M059J (cell line): ENCODE data around the gene ZNF593. TPM values are rescaled to one million over a fixed set of nuclear protein-coding genes. Genes with fewer than 3 reads are reported as not detected.
A peak's percentile ranks its signal among the peaks of the same experiment; 100 is the strongest.

ENCODE experiments used
- DNase-seq: peaks from one replicate; pipeline ENCODE4 v3.0.0-alpha.2; 2012; ENCODE audit warnings: low read depth
- total RNA-seq: library from RNA; depleted of rRNA; stranded (reverse); fragments of >200 nt; shearing (Covaris generic); gene quantifications from 2 replicates; pipeline ENCODE4 v1.2.3, GENCODE V29; 2014

ZNF593 gene
- total RNA-seq, 1 experiment from 2014 or later, result 23.0 TPM

GRCh38 chr1:26169198-26169554 lies 532 bp upstream of the ZNF593 start:
- DNase-seq, result no peak

- DNase-seq, result no peak
Measured at GRCh38 chr1:26170472-26170821, 739 bp downstream of the ZNF593 start.

DNA sequence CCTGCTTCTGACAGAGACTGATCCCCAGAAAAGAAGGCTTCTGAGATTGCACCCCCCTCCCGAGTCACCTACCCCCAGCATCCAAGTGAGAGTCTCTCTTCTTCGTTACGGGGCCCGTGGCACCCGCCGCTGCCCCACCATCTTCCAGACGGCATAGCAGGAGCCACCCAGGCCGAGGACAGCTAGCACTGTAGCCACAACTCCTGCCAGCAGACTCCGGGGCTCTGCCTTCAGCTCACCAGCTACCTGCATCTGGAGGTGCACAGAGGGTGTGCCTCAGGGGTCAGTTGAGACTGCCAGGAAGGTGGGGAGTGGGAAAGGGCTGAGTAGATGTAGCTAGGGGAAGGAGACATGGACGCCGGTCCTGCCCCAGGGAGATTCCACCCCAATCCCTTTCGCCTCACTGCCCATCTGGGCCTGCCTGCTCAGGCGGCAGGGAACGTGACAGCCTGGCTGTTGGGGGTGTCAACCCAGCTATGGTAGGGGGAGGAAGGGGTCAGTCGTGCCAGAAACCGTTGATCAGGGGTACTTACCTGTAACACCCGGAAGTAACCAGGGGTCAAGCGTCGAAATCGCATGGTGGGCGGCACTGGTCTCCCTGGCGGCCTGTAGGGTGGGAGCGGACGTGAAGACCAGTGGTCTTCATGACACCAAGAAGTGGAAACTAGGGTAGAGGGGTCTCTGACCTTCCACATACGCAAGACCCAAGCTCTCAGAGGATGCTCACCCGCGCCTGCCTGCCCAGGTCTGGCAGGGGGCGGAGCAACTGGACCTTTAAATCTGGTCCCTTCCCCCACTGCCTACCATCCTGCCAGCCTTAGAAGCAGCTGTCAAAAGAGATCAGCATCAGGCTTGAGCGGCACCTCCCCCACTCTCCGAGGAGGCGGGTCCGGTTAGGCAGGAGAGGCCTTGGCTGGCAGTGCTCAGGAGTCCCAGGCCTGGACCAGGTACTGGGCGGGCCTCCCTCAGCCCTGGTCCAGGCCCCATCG lies 1.7 kb downstream of the ZNF593 start, which contains the start of gene ZNF593OS:
Gene ZNF593OS (minus strand): TSS at position 749 of the 989 bp plus-strand sequence. CDS start 171 bp downstream, at position 578.
- DNase-seq, result no peak

DNA sequence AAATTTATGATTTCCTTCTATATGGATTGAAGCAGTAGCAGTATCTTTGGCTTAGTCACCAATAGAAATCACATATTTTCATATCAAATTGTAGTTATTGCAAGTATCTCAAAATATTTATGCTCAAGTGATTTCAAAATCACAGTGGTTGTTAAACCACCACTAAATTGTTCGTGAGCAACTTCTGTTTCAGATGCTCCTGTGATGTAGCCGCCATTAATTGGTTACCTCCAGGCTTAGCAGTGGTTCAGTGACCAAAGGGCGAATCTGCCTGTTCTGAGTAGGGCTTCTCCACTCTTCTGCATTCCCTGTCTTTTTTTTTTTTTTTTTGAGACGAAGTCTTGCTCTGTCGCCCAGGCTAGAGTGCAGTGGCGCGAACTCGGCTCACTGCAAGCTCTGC lies 5.6 kb downstream of the ZNF593 start:
- no peak for DNase-seq

DNA sequence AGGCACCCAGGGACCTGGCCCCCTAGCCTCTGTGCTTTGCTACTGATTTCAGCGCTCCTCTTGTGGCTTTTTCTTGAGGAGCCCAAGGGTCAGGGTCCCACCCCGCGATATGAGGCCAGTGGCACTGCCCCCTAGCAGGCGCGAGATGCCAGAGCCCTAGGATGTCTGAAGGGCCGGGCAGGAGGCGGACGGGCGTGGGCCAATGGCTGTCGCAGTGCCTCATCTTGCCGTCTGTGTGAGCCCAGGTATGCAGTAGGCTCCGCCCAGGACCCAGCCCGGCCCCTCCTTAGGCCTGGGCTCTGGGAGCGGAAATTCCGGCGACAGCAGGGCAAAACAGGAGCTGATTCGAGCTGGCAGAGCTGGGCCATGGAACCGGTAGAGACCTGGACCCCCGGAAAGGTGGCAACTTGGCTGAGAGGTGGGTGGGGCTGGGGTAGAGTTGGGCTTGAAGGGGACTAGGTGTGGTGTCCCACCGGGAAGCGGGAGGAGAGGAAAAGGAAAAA lies 7.5 kb downstream of the ZNF593 start, which contains the start of gene CNKSR1:
Gene CNKSR1 (plus strand): TSS at position 310 of the 503 bp plus-strand sequence. CDS start 57 bp downstream, at position 367.
- DNase-seq, result no peak

GRCh38 chr1:26180010-26180506 lies 10.3 kb downstream of the ZNF593 start:
- DNase-seq, result no peak

DNA sequence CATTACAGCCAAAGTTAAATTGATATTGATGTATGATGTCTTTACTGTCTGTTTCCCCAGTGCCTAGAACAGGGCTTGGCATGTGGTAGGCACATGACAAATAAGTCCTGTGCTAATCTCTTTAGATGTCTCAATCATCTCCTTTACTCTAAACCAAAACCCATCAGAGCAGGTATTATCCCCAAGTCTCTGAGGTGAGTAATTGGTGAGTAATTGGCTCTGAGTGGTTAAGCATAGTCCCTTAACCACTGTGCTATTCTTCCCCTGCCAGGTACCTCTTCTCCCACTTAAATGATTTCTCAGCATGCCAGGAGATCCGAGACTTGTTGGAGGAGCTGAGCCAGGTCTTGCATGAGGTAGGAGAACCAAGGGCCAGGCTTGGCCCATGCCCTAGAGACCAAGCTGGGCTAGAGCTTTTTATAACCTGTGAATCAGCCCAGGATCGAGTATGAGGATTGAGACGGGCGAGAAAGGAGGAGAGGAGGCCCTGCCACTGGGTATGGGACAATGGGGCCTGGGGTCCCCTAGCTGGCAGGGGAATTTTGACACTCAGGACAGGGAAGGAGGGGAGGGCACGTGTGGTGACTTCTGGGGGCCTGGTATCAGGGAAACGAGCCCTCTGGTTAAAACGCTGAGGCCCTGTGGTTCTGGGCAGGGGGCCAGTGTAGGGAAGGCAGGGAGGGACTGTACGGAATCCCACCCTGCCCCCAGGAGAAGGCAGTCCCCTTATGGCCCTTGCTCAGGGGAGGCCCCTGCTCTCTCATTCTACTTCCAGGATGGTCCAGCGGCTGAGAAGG lies 12.1 kb downstream of the ZNF593 start:
- peak; percentile 75 for DNase-seq

GRCh38 chr1:26182383-26182696 lies 12.6 kb downstream of the ZNF593 start:
- no peak for DNase-seq

DNA sequence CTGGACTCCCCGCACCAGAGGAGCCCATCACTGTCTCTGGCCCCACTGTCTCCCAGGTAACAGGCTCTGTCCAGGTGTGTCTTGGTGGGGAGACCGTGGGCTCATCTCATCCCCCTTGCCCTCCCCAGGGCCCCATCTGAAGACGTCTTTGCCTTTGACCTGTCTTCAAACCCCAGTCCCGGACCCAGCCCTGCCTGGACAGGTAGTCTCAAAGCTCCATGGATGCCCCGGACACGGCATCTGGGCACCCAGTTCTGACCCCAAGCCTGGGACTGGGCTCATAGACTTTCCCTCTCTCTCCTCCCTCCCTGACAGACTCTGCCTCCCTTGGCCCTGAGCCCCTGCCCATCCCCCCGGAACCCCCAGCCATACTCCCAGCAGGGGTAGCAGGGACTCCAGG lies 14.4 kb downstream of the ZNF593 start:
- DNase-seq, result no peak

DNA sequence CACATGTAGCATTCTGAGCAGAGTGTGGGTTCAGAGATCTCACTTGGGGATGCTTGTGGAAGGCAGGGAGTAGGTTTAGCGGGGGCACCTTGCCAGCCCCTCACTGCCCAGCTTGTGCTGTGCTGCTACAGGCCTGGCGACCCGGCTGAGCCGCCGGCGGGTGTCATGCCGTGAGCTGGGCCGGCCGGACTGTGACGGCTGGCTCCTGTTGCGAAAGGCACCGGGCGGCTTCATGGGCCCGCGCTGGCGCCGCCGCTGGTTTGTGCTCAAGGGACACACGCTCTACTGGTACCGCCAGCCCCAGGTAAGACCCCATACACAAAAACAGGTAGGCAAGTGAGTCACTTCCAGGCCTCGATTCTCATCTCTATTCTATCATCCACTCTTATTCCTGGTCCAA lies 15.2 kb downstream of the ZNF593 start:
- no peak for DNase-seq

- DNase-seq, result no peak
Measured at GRCh38 chr1:26187882-26188281, 18.2 kb downstream of the ZNF593 start.

DNA sequence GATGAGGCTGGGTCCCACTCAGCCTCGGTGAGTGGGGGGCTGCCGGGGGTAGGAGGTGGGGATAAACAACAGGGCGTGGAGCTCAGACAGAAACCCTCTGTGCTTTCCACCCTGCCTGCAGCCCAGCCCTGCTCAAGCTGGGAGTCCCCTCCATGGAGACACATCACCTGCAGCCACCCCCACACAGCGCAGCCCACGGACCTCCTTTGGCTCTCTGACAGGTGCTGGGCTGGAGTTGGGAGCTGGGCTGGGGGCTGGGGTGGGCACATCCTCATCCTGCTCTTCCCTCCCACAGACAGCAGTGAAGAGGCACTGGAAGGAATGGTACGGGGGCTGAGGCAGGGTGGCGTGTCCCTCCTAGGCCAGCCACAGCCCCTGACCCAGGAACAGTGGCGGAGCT lies 18.8 kb downstream of the ZNF593 start:
- no peak for DNase-seq

GRCh38 chr1:26189331-26189730 lies 19.6 kb downstream of the ZNF593 start:
- DNase-seq, result no peak

DNA sequence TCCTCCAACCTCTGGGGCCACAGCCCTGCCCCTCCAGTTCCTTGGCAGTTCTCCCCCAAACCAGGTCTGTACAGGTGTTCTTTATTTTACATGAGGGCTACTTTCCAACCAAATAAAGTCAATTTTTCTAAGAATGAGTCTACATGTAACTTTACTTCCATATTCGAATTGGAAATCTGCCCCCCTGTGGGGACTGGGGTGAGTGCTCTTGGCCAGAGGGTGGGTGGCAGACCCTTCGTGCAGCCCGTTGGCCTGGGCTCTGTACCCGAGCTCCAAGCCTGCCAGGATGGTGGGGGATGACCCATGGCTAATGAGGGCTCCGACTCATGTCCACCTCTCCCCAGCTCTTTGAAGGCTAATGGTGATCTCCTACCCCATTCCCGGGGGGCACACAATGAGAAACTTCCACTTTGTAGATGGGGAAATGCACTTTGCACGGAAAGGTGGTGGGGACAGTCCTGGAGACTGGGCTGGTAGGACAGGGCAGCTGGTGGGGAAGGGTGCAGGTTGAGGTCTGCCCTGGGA lies 20.1 kb downstream of the ZNF593 start:
- DNase-seq, result no peak

- peak; percentile 47 for DNase-seq
Measured at GRCh38 chr1:26190373-26190987, 20.8 kb downstream of the ZNF593 start, which contains the start of gene CATSPER4. Gene CATSPER4, plus strand, starts transcription at chr1:26190602. Its CDS starts 26 bp downstream, at chr1:26190628.

DNA sequence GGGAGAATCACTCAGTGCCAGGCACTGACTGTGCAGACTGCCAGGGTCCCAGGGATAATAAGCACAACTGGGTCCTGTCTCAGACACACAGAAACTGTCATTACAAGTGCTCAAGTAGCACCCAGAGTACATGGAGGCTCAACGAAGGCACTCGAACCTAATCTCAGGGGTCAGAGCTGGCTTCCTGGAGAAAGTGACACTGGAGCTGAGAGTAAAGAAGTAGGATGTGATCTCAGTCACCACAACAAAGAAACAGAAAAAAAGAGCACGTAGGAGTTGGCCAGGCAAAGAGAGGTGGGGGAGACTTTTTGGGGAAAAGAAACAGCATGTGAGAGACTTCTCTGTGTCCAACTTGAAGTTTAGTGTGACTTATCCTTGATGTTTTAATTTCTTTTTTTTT lies 22.0 kb downstream of the ZNF593 start:
- no peak for DNase-seq

DNA sequence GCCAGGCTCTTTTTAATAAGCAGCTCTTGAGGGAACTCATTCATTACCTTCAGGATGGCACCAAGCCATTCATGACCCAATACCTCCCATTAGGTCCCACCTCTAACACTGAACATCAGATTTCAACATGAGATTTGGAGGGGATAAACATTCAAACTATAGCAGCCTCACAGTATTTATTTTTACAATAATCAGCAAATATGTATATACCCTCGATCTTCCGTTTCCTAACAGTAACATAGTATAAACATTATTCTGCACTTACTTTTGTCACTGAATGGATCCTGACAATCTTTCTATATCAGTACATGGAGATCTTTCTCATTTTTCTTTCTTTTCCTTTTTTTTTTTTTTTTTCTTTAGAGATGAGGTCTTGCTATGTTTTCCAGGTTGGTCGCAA lies 26.1 kb downstream of the ZNF593 start:
- no peak for DNase-seq

- DNase-seq, result no peak
Measured at GRCh38 chr1:26197301-26197700, 27.6 kb downstream of the ZNF593 start.

- no peak for DNase-seq
Measured at GRCh38 chr1:26197813-26198212, 28.1 kb downstream of the ZNF593 start.

DNA sequence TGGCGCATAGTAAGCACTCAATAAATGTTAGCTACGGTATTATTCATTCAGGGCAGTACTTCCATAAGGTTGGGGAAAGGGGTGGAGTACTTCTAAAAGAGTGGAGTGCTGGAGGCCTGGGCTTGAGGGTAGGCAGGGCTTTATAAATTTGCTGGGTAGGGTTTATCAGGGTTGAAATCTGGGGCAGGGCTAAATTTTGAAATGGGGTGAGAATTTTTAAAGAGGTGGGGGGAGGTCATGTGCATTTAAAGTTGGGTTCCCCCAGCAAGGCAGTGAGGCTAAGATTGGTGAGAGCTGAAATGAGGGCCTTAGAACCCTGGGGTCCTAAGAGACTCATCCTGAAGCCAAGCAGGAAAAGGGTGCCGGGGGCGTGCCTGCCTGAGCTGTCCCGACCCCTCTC lies 30.7 kb downstream of the ZNF593 start:
- DNase-seq, result no peak

DNA sequence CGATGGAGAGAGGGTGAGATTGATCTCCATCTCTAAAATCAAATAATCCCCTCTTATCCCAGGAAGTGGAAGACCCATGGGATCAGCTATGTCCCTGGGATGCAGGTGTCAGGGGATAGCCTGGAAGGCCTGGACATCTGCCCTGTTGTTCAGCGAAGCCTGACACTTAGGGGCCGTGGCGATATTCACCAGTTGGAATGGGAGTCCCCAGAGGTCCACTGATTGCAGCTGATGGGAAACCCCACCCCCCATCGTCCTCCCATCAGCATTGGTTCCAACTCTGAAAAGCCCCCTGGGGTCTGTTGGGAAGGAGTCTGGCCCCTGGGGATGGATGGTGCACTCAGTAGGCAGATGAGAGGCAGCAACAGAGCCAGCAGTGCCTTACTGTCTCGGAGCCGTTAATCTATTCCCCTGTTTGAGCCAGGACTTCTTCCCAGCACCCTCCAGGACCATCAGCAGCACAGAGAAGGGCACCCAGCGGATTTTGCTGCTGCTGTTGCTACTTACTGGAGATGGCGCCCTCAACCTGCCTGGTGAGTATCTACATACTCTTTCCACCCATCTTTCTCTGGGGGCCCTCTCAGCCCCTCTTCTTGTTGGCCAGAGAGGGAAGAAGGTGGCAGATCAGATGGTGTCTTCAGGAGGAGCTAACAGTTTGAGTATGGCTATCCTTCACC lies 34.1 kb downstream of the ZNF593 start:
- no peak for DNase-seq
